Calu3 (cell line): ENCODE results near the gene SMARCD1. TPM values are rescaled to one million over a fixed set of nuclear protein-coding genes. Genes with fewer than 3 reads are reported as not detected.

Experiments used
- BruUV-seq: library from RNA; stranded (reverse); fragments of 400-500 nt; replicated peaks from 2 replicates; lab custom pipeline; 2021; lab: Mats Ljungman, UMichigan
- CTCF ChIA-PET: fragments of 300-600 bp; sonication (Branson Sonifier 250); formaldehyde crosslinking; loops from one replicate; lab custom pipeline; 2022; ENCODE audit warnings: antibody characterized with exemption; lab: Charles Lee
- DNase-seq: peaks from one replicate; pipeline ENCODE4 v3.0.0; 2022
- H3K27ac Mint-ChIP-seq: one replicate; pipeline ENCODE4 v1.8.0; 2022; ENCODE audit warnings: mixed read lengths; ENCODE audit not compliant: unreplicated experiment
- H3K27me3 Mint-ChIP-seq: one replicate; pipeline ENCODE4 v1.8.0; 2022; ENCODE audit warnings: mixed read lengths; ENCODE audit not compliant: unreplicated experiment
- H3K36me3 Mint-ChIP-seq: one replicate; pipeline ENCODE4 v1.8.0; 2022; ENCODE audit warnings: mild to moderate bottlenecking, moderate library complexity, mixed read lengths; ENCODE audit not compliant: insufficient read depth, unreplicated experiment
- H3K4me1 Mint-ChIP-seq: one replicate; pipeline ENCODE4 v1.8.0; 2022; ENCODE audit warnings: mild to moderate bottlenecking, low read depth, mixed read lengths; ENCODE audit not compliant: unreplicated experiment
- H3K4me3 Mint-ChIP-seq: one replicate; pipeline ENCODE4 v1.8.0; 2022; ENCODE audit warnings: mild to moderate bottlenecking, low read depth, moderate library complexity, mixed read lengths; ENCODE audit not compliant: unreplicated experiment
- H3K9me3 Mint-ChIP-seq: one replicate; pipeline ENCODE4 v1.8.0; 2022; ENCODE audit warnings: low read depth, mixed read lengths; ENCODE audit not compliant: unreplicated experiment
- CTCF ChIP-seq: fragments of 200-600 bp; IDR thresholded peaks from one replicate; pipeline ENCODE4 v1.8.0; 2022; ENCODE audit warnings: antibody characterized with exemption; ENCODE audit not compliant: unreplicated experiment
- intact Hi-C: fragments of 100-400 bp; cut with micrococcal nuclease; formaldehyde crosslinking; loops from one replicate; pipeline ENCODE4 v1.10.0; 2022; ENCODE audit not compliant: unreplicated experiment
- total RNA-seq: library from RNA; stranded (reverse); gene quantifications from 2 replicates; pipeline ENCODE4 v1.2.3, GENCODE V29; 2022

The SMARCD1 gene
- total RNA-seq, 1 experiment from 2014 or later: 36.9 TPM

GRCh38 chr12:50069539-50069938 is 15.6 kb upstream of the SMARCD1 start:
- TF ChIP-seq CTCF: no peak
- no TSS peak for BruUV-seq
- Mint-ChIP-seq H3K4me3 (no peak overlapping the region), H3K27me3 (no peaks in the 10 kb centered on the region), H3K9me3 (no peaks in the 10 kb centered on the region), H3K36me3 (peaks cover 6% of the 10 kb centered on the region), H3K27ac (no peak overlapping the region), H3K4me1 (peaks cover 9% of the 10 kb centered on the region)
- no peak for DNase-seq
- CTCF ChIA-PET: interaction anchor here (1.1 to 1.9 kb wide), 2 partner anchors 42 to 102 kb away, joined by 4 to 25 read pairs; partner anchors contain the start of gene COX14
- intact Hi-C loops: no loop called here

- intact Hi-C loops: loop anchor here (2.0 to 10.0 kb wide), 3 partner anchors 104 to 244 kb away; no protein-coding TSS in a partner anchor
- TF ChIP-seq CTCF: peak; percentile 65
- Mint-ChIP-seq H3K36me3 (peaks cover 10% of the 10 kb centered on the region), H3K4me1 (peaks cover 17% of the 10 kb centered on the region), H3K9me3 (no peaks in the 10 kb centered on the region), H3K27me3 (no peaks in the 10 kb centered on the region), H3K27ac (no peak overlapping the region), H3K4me3 (no peak overlapping the region)
- BruUV-seq: no TSS peak
- CTCF ChIA-PET: interaction anchor here (0.6 to 1.9 kb wide), 16 partner anchors 14 to 293 kb away, joined by 3 to 25 read pairs (median 4); partner anchors contain the start of genes COX14, RACGAP1 and SMARCD1
- DNase-seq: peak; percentile 73
Measured at GRCh38 chr12:50070314-50071060, 14.7 kb upstream of the SMARCD1 start.

GRCh38 chr12:50072198-50072907 is 12.8 kb upstream of the SMARCD1 start:
- Mint-ChIP-seq H3K36me3 (peaks cover 10% of the 10 kb centered on the region), H3K27me3 (no peaks in the 10 kb centered on the region), H3K4me3 (no peak overlapping the region), H3K4me1 (peaks cover 17% of the 10 kb centered on the region), H3K9me3 (no peaks in the 10 kb centered on the region), H3K27ac (no peak overlapping the region)
- intact Hi-C loops: loop anchor here (5.0 to 10.0 kb wide), 2 partner anchors 205 to 242 kb away; no protein-coding TSS in a partner anchor
- no TSS peak for BruUV-seq
- no peak for TF ChIP-seq CTCF
- no peak for DNase-seq
- CTCF ChIA-PET: interaction anchor here (0.9 kb wide), 1 partner anchor 13 kb away, joined by 3 read pairs; the partner anchor contains the start of gene SMARCD1

- CTCF ChIA-PET: no interaction called here
- DNase-seq: no peak
- Mint-ChIP-seq H3K27ac (no peak overlapping the region), H3K27me3 (no peaks in the 10 kb centered on the region), H3K9me3 (no peaks in the 10 kb centered on the region), H3K36me3 (peaks cover 10% of the 10 kb centered on the region), H3K4me1 (peaks cover 17% of the 10 kb centered on the region), H3K4me3 (no peak overlapping the region)
- no peak for TF ChIP-seq CTCF
- intact Hi-C loops: loop anchor here (5.0 to 10.0 kb wide), 2 partner anchors 206 to 242 kb away; no protein-coding TSS in a partner anchor
- no TSS peak for BruUV-seq
Measured at GRCh38 chr12:50073206-50073605, 11.9 kb upstream of the SMARCD1 start.
